GM21360 (cell line): Measurements from ENCODE around the gene SBF2.
"Not testable (repeated sequence)": the region's sequence is repeated elsewhere in the genome, so short reads cannot be mapped to it uniquely, and the experiment has no call there.

Experiments used
- ATAC-seq: cut with Tn5 transposase; IDR thresholded peaks from one replicate; pipeline ENCODE4 v1.9.1; 2021; ENCODE audit warnings: mild to moderate bottlenecking, moderate library complexity; ENCODE audit not compliant: unreplicated experiment

The SBF2 gene

GRCh38 chr11:10075141-10075540 is 218.9 kb downstream of the SBF2 start:
- ATAC-seq = no peak

- no peak for ATAC-seq
Measured at GRCh38 chr11:10072841-10073240, 221.2 kb downstream of the SBF2 start.

- ATAC-seq = no peak
Measured at GRCh38 chr11:10072142-10072541, 221.9 kb downstream of the SBF2 start.

- no peak for ATAC-seq
Measured at GRCh38 chr11:10067629-10068300, 226.3 kb downstream of the SBF2 start.

DNA sequence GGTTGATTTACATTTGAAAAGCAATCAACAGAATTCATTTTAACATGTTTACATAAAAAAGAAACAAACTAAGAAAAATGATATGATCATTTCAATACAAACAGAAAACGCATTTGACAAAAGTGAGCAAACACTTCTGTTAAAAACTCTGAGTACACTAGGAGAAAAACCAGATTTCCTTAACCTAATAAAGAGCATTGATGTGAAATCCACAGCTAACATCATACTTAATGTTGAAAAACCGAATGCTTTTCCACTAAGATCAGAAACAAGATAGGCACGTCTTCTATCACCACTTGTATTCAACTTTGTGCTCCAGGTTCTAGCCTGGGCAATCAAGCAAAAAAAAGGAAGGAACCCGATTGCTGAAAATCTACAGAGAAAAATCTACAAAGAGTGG is 227.6 kb downstream of the SBF2 start:
- no peak for ATAC-seq

- ATAC-seq = no peak
Measured at GRCh38 chr11:10064828-10065227, 229.2 kb downstream of the SBF2 start.

GRCh38 chr11:10058356-10058755 is 235.7 kb downstream of the SBF2 start:
- no peak for ATAC-seq

GRCh38 chr11:10051868-10052586 is 242.0 kb downstream of the SBF2 start:
- no peak for ATAC-seq

DNA sequence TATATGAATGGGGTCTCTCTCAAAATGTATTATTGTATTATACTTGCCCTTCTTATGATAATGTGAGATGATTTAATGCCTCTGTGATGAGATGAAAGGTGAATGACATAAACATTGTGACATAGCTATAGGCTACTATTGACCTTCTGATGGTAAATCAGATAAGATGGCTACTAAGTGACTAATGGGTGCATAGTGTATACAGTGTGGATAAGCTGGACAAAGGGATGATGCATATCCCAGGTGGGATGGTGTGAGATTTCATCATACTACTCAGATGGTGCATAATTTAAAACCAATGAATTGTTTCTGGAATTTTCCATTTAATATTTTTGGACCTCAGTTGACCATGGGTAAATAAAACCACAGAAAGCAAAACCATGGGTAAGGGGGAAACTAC is 243.5 kb downstream of the SBF2 start:
- no peak for ATAC-seq

DNA sequence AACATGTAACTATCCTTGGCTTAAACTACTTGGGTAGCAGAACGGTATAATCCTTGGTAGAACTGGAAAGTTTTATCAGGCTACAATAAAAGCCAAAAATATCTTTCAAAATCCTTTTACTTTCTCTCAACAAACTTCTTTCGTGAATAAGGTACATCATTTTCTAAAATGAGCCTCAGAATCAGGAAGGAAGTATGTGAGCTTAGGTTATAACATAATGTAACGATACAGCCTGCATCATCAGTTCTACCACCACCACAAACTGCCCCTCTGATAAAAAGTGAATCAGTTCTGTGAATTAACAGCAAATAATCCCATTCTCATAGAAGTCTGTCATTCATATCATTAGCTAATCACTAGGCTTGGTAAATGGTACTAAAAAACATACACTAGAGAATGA is 244.3 kb downstream of the SBF2 start:
- no peak for ATAC-seq

- no peak for ATAC-seq
Measured at GRCh38 chr11:10048350-10048749, 245.7 kb downstream of the SBF2 start.

DNA sequence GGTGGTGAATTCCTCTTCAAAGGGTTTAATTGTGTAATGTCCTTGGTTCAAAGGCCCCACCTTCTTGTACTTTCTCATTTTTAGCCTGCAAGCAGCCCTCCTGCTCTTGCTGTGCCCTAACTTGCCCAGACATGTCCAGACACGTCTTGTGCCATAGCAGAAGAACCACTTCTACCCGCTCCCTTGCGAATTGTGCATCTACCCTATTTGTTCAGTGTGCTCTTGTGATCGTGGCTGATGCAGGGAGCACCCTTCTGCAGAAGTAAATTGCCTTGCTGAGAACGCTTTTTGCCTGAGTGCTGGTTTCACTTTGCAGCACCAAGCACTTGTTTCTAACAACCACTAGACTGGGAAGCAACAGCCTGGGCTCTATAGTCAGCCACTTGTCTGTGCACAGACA is 249.4 kb downstream of the SBF2 start:
- ATAC-seq = no peak

- no peak for ATAC-seq
Measured at GRCh38 chr11:10042699-10043098, 251.3 kb downstream of the SBF2 start.

- no peak for ATAC-seq
Measured at GRCh38 chr11:10041748-10042446, 252.1 kb downstream of the SBF2 start.

DNA sequence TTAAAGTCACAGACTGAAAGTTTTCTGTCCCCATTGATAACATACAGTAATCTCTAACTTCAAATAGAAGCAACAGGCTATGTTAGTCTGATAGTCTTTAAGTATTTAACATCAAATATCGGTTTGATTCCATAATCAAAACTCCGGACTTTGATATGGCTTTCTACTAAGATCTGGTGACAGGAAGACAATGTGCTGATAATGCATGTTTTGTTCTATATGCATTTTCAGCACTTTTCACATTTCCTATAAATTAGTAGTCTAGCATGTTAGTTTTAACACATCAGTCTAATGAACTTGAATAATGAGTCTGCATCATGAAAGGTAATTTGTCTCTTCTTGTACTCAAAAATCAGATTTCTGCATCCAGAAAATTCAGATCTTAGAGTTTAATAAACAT is 252.7 kb downstream of the SBF2 start:
- ATAC-seq = no peak

GRCh38 chr11:10038521-10039302 is 255.3 kb downstream of the SBF2 start:
- ATAC-seq = no peak

DNA sequence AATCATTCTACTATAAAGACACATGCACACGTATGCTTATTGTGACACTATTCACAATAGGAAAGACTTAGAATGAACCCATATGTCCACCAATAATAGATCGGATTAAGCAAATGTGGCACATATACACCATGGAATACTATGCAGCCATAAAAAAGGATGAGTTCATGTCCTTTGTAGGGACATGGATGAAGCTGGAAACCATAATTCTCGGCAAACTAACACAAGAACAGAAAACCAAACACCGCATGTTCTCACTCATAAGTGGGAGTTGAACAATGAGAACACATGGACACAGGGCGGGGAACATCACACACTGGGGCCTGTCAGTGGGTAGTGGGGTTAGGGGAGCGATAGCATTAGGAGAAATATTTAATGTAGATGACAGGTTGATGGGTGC is 258.1 kb downstream of the SBF2 start:
- ATAC-seq = not testable (repeated sequence)

DNA sequence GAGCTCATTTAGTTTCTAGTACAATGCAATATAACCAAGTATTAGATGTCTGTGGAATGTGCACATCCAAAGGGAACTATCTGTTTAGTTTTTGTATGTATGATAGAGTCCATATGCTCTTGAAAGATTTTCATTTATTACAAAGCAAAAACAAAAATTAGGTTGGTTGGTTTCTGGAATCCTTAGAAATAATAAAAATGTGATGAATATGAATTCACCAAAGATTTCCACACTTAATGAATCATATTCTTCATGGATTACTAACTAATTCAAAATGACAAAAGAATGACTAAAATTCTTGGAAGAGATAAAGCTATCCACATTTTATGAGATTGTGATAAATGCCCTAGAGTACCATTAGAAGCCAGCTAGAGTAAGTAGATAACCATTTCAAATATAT is 261.1 kb downstream of the SBF2 start:
- no peak for ATAC-seq

DNA sequence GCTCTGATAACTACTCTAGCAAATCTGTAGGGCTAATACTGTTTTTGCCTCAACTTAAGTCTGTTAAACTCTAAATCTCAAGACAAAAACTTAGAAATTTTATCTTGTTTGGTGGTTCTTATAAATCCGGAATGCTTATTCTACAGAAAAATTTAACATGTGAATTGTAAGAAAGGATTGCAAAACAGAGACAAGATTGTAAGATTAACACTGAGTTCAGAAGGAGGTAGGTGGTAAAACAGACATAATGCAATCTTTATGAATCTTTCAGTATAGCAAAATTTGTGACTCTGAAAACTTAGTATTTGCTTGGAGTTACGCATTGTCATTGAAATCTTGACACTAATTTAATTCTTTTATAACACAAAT is 263.9 kb downstream of the SBF2 start:
- ATAC-seq = no peak

GRCh38 chr11:10029386-10030121 is 264.5 kb downstream of the SBF2 start:
- ATAC-seq = no peak

GRCh38 chr11:10026514-10026913 is 267.5 kb downstream of the SBF2 start:
- no peak for ATAC-seq
